ENCODE data around the gene PLB1. TPM values are rescaled to one million over a fixed set of nuclear protein-coding genes. Genes with fewer than 3 reads are reported as not detected.

PLB1 gene
- polyA plus RNA-seq: 1 to 10 TPM in 1 of 3 donors, under 1 TPM in 1, not detected in 1; 0.43 to 1.2 TPM

- peak within 1 kb of the TSS in 1 of 6 donors; percentile 51 for H3K27ac Mint-ChIP-seq
- no peak within 1 kb of the TSS for H3K4me3 Mint-ChIP-seq
- no peaks in the 10 kb centered on the region for H3K4me1 Mint-ChIP-seq
- no peak for DNase-seq
- H3K27me3 Mint-ChIP-seq (ENCODE audit: low read depth in 3 of 3): peaks cover 0 to 4% (median 2%) of the 10 kb centered on the region in 3 donors
- no peaks in the 10 kb centered on the region for H3K9me3 Mint-ChIP-seq
- H3K36me3 Mint-ChIP-seq: no peaks in the 10 kb centered on the region
Measured at GRCh38 chr2:28495551-28496250, at the start of gene PLB1. TSS of gene PLB1 (plus strand) at chr2:28496060. CDS start at chr2:28496115, 55 bp downstream.

- Mint-ChIP-seq H3K27me3 (ENCODE audit: low read depth in 3 of 3) (peaks cover 0 to 4% (median 4%) of the 10 kb centered on the region in 3 donors), H3K36me3 (peaks cover 0 to 9% (median 0%) of the 10 kb centered on the region in 3 donors), H3K9me3 (no peaks in the 10 kb centered on the region), H3K27ac (peak overlapping the region in 1 of 6 donors; percentile 46), H3K4me1 (peaks cover 13 to 24% of the 10 kb centered on the region in 2 donors), H3K4me3 (no peak overlapping the region)
- no peak for DNase-seq
Measured at GRCh38 chr2:28446531-28446930, 49.3 kb upstream of the PLB1 start.

GRCh38 chr2:28447086-28447485 lies 48.8 kb upstream of the PLB1 start:
- Mint-ChIP-seq H3K36me3 (peaks cover 0 to 6% (median 0%) of the 10 kb centered on the region in 3 donors), H3K4me3 (no peak overlapping the region), H3K4me1 (peaks cover 8 to 19% of the 10 kb centered on the region in 2 donors), H3K27ac (peak overlapping the region in 1 of 6 donors; percentile 46), H3K27me3 (ENCODE audit: low read depth in 3 of 3) (peaks cover 0 to 4% (median 4%) of the 10 kb centered on the region in 3 donors), H3K9me3 (no peaks in the 10 kb centered on the region)
- DNase-seq: no peak

GRCh38 chr2:28447943-28448792 lies 47.7 kb upstream of the PLB1 start:
- Mint-ChIP-seq H3K27me3 (ENCODE audit: low read depth in 3 of 3) (peaks cover 0 to 4% (median 4%) of the 10 kb centered on the region in 3 donors), H3K9me3 (no peaks in the 10 kb centered on the region), H3K4me3 (no peak overlapping the region), H3K36me3 (no peaks in the 10 kb centered on the region), H3K27ac (peak overlapping the region in 4 of 6 donors; percentile 22 to 71 (median 49)), H3K4me1 (peaks cover 8 to 18% of the 10 kb centered on the region in 2 donors)
- no peak for DNase-seq

GRCh38 chr2:28448793-28449100 lies 47.1 kb upstream of the PLB1 start:
- H3K36me3 Mint-ChIP-seq: no peaks in the 10 kb centered on the region
- H3K27ac Mint-ChIP-seq: peak overlapping the region in 3 of 6 donors; percentile 22 to 71 (median 45)
- no peak for DNase-seq
- H3K9me3 Mint-ChIP-seq: no peaks in the 10 kb centered on the region
- peaks cover 8 to 18% of the 10 kb centered on the region in 2 donors for H3K4me1 Mint-ChIP-seq
- H3K4me3 Mint-ChIP-seq: no peak overlapping the region
- peaks cover 0 to 4% (median 4%) of the 10 kb centered on the region in 3 donors for H3K27me3 Mint-ChIP-seq (ENCODE audit: low read depth in 3 of 3)

- no peak overlapping the region for H3K4me3 Mint-ChIP-seq
- H3K36me3 Mint-ChIP-seq: no peaks in the 10 kb centered on the region
- H3K9me3 Mint-ChIP-seq: no peaks in the 10 kb centered on the region
- peaks cover 8 to 18% of the 10 kb centered on the region in 2 donors for H3K4me1 Mint-ChIP-seq
- H3K27ac Mint-ChIP-seq: no peak overlapping the region
- H3K27me3 Mint-ChIP-seq (ENCODE audit: low read depth in 3 of 3): peaks cover 0 to 4% (median 4%) of the 10 kb centered on the region in 3 donors
- DNase-seq: no peak
Measured at GRCh38 chr2:28449126-28449487, 46.8 kb upstream of the PLB1 start.

- Mint-ChIP-seq H3K27me3 (ENCODE audit: low read depth in 3 of 3) (peaks cover 0 to 4% (median 4%) of the 10 kb centered on the region in 3 donors), H3K4me3 (no peak overlapping the region), H3K36me3 (no peaks in the 10 kb centered on the region), H3K27ac (peak overlapping the region in 3 of 6 donors; percentile 16 to 80 (median 41)), H3K4me1 (peaks cover 8 to 18% of the 10 kb centered on the region in 2 donors), H3K9me3 (no peaks in the 10 kb centered on the region)
- DNase-seq: no peak
Measured at GRCh38 chr2:28449488-28450395, 46.1 kb upstream of the PLB1 start.

- H3K36me3 Mint-ChIP-seq: no peaks in the 10 kb centered on the region
- no peak for DNase-seq
- H3K4me3 Mint-ChIP-seq: no peak overlapping the region
- H3K27ac Mint-ChIP-seq: peak overlapping the region in 2 of 6 donors; percentile 47 to 77
- H3K9me3 Mint-ChIP-seq: no peaks in the 10 kb centered on the region
- peaks cover 8 to 18% of the 10 kb centered on the region in 2 donors for H3K4me1 Mint-ChIP-seq
- H3K27me3 Mint-ChIP-seq (ENCODE audit: low read depth in 3 of 3): peaks cover 0 to 4% (median 3%) of the 10 kb centered on the region in 3 donors
Measured at GRCh38 chr2:28450901-28451565, 44.8 kb upstream of the PLB1 start.

- H3K27me3 Mint-ChIP-seq (ENCODE audit: low read depth in 3 of 3): peaks cover 0 to 4% (median 3%) of the 10 kb centered on the region in 3 donors
- peaks cover 8 to 18% of the 10 kb centered on the region in 2 donors for H3K4me1 Mint-ChIP-seq
- no peaks in the 10 kb centered on the region for H3K9me3 Mint-ChIP-seq
- no peak overlapping the region for H3K4me3 Mint-ChIP-seq
- no peaks in the 10 kb centered on the region for H3K36me3 Mint-ChIP-seq
- no peak for DNase-seq
- H3K27ac Mint-ChIP-seq: peak overlapping the region in 1 of 6 donors; percentile 50
Measured at GRCh38 chr2:28451793-28452533, 43.9 kb upstream of the PLB1 start.

GRCh38 chr2:28452534-28453081 lies 43.3 kb upstream of the PLB1 start:
- peak overlapping the region in 4 of 6 donors; percentile 7 to 80 (median 46) for H3K27ac Mint-ChIP-seq
- no peaks in the 10 kb centered on the region for H3K36me3 Mint-ChIP-seq
- no peak overlapping the region for H3K4me3 Mint-ChIP-seq
- peaks cover 8 to 13% of the 10 kb centered on the region in 2 donors for H3K4me1 Mint-ChIP-seq
- no peaks in the 10 kb centered on the region for H3K9me3 Mint-ChIP-seq
- peak; percentile 72 to 80 (median 77) for DNase-seq
- peaks cover 0 to 4% (median 3%) of the 10 kb centered on the region in 3 donors for H3K27me3 Mint-ChIP-seq (ENCODE audit: low read depth in 3 of 3)

- Mint-ChIP-seq H3K4me1 (peaks cover 4 to 7% of the 10 kb centered on the region in 2 donors), H3K36me3 (no peaks in the 10 kb centered on the region), H3K27me3 (ENCODE audit: low read depth in 3 of 3) (peaks cover 0 to 5% (median 3%) of the 10 kb centered on the region in 3 donors), H3K4me3 (no peak overlapping the region), H3K27ac (peak overlapping the region in 1 of 6 donors; percentile 66), H3K9me3 (no peaks in the 10 kb centered on the region)
- no peak for DNase-seq
Measured at GRCh38 chr2:28453396-28453795, 42.5 kb upstream of the PLB1 start.
